HG03039 (cell line): ENCODE measurements around the gene PRKCH.
"Not testable (repeated sequence)": the region's sequence is repeated elsewhere in the genome, so short reads cannot be mapped to it uniquely, and the experiment has no call there.

ENCODE experiments used
- ATAC-seq: cut with Tn5 transposase; IDR thresholded peaks from one replicate; pipeline ENCODE4 v1.9.1; 2021; ENCODE audit warnings: mild to moderate bottlenecking, moderate library complexity; ENCODE audit not compliant: unreplicated experiment

Gene PRKCH

DNA sequence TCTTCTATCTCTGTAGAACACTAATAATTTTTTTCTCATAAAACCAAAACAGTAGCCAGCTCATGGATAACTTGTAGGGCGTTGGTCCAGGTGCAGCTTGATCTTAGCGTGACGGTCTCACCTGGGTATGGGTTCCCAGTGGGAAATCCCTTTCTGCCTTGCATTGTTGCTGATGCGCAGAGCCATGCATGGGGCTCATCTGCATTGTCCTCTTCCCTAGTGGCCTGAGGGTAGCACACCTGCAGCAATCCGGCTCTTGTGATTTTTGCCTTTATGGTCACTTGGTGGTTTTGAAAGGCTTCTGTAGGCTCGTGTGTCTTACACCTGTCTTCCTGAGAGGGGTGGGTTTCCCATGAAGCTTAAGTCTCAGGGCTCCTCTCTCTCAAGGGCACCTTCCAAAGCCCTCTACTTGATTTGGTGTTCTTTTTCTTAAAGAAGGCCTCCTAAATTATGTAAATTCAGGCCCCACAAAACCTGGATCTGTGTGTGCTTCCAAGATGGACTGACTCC is 130.6 kb downstream of the PRKCH start:
- ATAC-seq: no peak

DNA sequence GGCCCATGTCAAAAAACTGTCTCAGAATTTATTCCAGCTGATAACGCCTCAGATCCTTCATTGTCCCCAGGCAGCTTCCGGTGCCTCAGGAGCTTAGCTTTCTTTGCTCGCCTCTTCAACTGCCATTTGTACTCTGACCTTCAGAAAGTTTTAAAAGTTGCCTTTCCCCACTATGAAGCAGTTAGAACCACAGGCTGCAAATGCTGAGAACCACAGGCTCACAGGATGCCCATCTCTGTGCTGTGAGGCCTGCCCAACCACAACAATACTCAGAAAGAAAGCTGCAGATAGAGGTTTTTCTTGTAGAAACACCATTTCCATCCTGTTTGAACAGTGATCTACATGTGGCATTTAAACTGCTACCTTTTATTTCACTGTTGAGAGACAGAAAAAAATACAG is 131.1 kb downstream of the PRKCH start:
- no peak for ATAC-seq

- ATAC-seq: no peak
Measured at GRCh38 chr14:61453103-61453767, 131.9 kb downstream of the PRKCH start.

- no peak for ATAC-seq
Measured at GRCh38 chr14:61454545-61454944, 133.2 kb downstream of the PRKCH start.

DNA sequence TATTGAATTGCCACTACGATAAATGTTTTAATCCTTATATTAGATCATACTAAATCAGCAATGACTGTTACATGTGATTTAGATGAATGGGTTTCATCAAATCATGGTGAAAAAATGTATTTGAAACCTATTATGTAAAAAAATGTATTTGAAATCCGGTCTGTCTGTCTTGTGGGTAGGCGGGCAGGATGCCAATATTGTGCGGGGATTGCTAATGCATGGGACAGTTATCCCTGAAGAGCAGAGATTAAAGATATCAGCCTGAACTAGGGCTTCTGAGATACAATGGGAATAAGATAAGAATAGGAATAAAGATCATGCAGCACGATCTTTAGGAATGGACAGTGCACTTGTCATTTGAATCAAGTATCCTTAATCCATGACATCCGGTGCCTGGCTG is 134.0 kb downstream of the PRKCH start:
- ATAC-seq: no peak

DNA sequence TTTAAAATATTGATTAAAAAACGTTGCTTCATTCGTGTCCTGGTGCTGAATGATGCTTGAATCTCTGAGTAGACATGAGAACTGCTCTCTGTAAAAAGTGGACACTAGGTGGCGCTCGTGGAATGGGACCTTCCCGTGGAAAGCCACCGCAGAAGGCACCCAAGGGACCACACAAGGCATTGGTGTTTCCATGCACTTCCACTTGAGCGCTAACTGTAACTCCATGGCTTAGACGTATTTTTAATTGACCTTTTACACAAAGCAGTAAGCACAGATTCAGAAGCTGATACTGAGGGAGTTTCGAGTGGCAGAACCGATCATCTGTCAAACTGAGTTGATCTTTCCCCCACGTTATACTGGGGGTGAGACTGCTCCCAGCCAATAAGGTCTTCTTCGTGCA is 135.3 kb downstream of the PRKCH start:
- peak; percentile 62 for ATAC-seq

GRCh38 chr14:61458766-61459165 is 137.4 kb downstream of the PRKCH start:
- no peak for ATAC-seq

- no peak for ATAC-seq
Measured at GRCh38 chr14:61459229-61459628, 137.8 kb downstream of the PRKCH start.

GRCh38 chr14:61460063-61460462 is 138.7 kb downstream of the PRKCH start:
- no peak for ATAC-seq

DNA sequence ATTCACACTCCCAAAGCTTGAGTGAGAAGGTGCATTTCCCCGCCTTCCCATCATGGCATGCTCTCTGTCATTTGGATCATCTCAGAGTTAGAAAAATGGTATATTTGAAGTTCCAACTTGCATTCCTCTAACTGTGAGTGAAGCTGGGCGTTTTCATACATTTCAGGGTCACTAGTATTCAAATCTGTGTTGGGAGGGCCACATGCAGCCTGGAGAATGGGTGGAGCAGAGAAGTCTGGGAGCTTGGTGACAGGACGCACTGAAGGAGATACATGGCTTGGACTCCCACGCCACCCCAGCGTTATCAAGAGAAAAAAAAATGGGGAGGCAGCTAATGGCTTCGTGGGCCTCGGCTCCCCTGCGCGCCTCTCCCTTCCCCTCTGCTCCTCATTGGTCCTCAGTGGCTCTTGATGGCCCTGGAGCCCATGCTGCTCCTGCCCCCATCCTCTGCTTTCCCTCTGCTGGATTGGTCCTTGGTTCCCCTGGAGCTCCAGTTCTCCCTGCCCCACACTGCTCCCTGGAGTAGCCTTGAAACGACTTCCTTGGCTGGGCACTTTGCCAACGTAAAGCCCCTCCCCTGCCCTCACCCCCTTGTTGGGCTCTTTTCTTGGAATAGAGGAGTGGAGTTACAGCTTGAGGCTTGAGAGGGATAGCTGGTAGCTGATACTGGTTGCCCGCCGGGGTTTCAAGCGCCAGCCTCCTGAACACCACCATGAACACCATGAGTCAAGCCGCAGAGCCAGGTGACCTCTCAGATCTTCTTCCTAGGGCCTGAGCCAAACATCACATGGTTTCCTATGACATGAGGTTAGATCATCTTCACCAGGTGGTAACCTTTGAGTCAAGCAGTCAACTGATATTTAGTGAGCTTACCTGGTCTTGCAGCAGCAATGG is 139.6 kb downstream of the PRKCH start:
- no peak for ATAC-seq

GRCh38 chr14:61461808-61462275 is 140.5 kb downstream of the PRKCH start:
- ATAC-seq: no peak

DNA sequence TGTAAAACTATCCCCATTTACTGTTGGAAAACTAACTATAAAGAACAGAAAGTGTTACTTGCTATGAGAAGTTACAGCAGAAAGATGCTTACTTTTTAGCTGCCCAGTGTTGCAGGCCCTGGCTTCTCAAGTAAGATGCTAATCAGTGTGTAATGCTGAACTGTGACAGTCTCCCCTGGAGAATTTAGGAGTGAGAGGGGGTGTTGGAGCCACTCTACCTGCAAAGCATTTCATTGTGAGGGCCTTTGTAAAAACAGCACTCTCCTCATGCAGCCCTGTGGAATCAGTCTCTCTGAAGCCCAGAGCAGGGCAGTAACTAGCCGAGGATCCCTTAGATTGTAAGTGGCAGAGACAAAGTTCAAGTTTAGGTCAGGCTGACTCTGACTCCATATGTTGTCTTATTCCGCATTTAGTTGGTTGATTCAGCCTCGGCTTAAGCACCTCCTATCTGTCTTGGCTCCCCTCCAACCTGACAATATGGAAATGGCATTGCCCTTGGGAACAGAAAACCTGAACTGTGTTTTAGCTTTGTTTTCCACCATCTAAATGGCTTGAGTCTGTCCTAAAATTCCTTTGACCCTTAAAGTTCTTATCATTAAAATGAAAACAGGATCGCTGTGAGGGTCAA is 141.3 kb downstream of the PRKCH start:
- ATAC-seq: no peak

- ATAC-seq: no peak
Measured at GRCh38 chr14:61463664-61464285, 142.4 kb downstream of the PRKCH start.

GRCh38 chr14:61464539-61465320 is 143.4 kb downstream of the PRKCH start:
- not testable (repeated sequence) for ATAC-seq

GRCh38 chr14:61466249-61466904 is 145.0 kb downstream of the PRKCH start:
- no peak for ATAC-seq

DNA sequence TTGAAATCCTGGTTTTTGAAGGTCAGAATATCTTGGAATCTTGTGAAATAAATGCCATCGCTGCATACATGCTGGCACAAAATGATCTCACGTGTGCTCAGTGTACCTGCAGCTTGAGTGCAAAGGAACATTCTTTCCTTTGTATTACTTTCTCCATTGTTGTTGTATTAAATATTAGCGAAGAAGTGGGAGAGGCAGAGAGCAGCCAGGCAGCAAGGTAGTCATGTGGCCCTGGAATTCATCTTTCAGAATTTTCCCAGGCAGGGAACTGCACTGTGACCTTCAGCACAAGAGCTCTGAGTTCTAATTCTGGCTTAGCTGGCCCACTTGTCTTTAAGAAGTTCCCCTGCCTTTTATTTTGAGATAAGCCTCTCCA is 145.5 kb downstream of the PRKCH start:
- no peak for ATAC-seq

DNA sequence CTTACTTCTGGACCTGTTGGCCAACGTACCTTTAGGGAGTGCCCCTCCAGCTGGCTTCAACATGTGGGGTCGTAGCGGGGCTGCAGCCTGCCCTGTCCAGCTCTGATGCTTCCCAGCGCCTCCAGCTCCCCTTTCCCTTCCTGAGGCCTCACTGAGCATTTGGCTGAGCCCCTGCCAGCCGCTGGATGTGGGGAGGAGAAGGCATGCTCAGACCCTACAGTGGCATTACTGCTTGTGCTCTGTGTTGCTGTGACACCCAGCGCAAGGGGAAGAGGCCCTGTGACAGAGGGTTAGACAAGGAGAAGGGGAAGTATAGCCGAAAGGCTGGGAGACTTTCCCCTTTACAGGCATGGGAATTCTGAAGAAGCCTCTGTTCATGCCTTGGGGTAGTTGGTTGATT is 145.9 kb downstream of the PRKCH start:
- no peak for ATAC-seq

DNA sequence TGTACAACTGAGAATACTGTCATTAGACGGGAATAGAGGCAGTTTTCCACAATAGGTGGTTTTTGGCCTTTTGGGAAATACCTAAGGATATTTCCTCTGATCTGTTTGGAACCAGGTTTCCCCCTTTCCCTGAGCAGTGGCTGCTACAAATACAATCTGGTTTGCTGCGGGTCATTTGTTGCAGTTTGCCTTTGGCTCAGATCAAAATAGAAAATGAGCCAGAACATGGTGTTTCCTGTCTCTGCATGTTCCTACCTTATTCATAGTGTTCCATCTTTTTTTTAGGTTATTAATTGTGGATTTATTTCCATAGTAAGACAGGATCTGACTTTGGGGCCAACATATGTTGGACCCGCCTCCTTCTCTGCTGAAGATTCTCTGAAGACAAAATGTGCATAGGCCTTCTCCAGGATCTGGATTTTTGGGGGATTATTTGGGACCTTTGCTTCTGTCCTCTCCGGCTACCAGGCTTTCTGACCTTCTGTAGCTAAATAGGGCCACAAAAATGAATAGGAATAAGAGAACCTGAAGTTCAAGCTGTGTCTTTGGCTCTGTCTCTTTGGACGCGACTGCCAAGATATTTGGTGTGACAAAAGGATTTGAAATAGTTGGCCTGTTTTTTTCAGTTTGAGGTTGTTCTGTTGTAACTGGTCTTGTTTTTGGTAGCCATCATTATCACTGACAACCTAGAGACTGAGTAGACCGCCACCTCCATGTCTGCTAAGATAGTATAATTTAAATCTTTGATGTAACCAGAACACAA is 146.9 kb downstream of the PRKCH start:
- ATAC-seq: no peak

DNA sequence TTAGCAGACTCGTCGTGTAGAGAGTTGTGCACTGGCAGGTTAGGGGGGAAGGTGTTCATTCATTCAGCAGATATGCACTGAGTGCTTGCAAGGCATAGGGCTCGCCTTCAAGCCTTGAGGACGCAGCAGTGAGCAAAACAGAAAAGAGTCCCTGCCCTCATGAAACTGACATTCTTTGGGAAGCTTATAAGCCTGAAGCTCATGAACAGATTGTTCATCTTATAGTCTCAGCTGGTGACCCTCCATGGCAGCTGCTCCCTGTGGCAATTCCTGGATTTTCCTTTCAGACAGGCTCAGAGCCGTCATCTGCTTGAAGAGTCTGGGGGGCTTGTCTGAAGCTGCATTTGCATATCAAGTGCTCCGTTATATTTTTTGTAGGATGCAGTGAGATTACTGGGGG is 148.4 kb downstream of the PRKCH start:
- no peak for ATAC-seq
